NCI-H2029 treated with DMSO at 0.1 percent for 48 hours (cell line): ENCODE measurements around the gene APOM.

Experiments used
- DNase-seq: peaks from one replicate; lab custom pipeline; 2025; lab: John Stamatoyannopoulos, UW

APOM gene

DNA sequence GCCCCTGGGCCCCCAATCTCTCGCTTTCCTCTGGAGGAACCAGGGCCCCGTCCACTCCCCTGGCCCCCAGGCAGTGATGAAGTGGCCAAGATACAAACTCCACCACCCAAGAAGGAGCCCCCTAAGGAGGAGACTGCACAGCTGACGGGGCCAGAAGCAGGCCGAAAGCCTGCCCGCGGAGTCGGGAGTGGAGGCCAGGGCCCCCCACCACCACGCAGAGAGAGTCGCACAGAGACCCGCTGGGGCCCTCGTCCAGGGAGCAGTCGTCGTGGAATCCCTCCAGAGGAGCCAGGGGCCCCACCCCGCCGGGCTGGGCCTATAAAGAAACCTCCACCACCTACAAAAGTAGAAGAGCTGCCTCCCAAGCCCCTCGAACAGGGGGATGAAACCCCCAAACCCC, 24.5 kb upstream of the APOM start:
- no peak for DNase-seq

DNA sequence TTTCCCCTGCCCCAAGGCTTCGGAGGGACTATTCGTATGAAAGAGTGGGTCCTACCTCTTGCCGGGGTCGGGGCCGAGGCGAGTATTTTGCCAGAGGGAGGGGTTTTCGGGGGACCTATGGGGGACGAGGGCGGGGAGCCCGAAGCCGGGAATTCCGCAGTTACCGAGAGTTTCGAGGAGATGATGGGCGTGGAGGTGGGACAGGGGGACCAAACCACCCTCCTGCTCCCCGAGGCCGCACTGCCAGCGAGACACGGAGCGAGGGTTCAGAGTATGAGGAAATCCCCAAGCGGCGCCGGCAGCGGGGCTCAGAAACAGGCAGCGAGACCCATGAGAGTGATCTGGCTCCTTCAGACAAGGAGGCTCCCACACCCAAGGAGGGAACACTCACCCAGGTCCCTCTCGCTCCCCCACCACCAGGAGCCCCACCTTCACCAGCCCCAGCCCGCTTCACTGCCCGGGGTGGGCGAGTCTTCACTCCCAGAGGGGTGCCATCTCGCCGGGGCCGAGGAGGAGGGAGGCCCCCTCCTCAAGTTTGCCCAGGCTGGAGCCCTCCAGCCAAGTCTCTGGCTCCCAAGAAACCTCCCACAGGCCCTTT, 23.9 kb upstream of the APOM start:
- no peak for DNase-seq

DNA sequence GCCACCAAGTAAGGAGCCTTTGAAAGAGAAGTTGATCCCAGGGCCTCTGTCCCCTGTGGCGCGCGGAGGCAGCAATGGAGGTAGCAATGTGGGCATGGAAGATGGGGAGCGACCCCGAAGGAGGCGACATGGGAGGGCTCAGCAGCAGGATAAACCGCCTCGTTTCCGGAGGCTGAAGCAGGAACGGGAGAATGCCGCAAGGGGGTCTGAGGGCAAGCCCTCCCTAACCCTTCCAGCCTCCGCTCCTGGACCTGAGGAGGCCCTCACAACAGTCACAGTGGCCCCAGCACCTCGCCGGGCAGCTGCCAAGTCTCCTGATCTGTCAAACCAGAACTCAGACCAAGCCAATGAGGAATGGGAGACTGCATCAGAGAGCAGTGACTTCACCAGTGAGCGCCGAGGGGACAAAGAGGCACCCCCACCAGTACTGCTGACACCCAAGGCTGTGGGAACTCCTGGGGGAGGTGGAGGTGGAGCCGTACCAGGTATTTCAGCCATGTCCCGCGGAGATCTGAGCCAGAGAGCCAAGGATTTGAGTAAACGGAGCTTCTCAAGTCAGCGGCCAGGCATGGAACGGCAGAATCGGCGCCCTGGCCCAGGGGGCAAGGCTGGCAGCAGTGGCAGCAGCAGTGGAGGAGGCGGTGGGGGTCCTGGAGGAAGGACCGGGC, 23.3 kb upstream of the APOM start:
- DNase-seq, result no peak

DNA sequence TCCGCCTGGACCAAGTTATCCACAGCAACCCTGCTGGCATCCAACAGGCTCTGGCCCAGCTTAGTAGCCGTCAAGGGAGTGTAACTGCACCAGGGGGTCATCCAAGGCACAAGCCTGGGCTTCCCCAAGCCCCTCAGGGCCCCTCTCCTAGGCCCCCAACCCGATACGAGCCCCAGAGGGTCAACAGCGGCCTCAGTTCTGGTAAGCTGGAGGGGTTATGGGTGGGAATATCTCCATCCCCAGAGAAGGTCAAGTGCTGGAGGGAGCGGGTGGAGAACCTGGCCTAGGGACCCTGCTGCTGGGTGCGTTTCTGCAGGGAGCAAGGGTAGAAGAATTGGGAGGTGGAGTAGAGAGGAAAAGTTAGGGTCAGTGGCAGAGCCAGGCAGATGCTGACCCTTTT, 22.2 kb upstream of the APOM start:
- no peak for DNase-seq

DNA sequence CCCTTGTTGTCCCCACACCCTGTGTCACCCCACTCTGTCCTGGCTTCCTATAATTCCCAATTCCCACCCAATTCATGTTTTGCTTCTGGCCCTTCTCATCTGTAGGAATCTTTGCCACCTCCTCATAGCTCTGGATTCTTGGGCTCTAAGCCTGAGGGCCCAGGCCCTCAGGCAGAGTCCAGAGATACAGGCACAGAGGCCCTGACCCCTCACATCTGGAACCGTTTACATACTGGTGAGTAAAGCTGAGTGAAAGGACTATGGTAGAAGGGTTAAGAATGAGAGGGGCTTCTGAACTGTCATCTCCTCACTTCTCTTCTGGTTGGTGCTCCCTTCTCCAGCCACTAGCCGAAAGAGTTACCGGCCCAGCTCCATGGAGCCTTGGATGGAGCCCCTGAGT, 21.6 kb upstream of the APOM start:
- no peak for DNase-seq

DNA sequence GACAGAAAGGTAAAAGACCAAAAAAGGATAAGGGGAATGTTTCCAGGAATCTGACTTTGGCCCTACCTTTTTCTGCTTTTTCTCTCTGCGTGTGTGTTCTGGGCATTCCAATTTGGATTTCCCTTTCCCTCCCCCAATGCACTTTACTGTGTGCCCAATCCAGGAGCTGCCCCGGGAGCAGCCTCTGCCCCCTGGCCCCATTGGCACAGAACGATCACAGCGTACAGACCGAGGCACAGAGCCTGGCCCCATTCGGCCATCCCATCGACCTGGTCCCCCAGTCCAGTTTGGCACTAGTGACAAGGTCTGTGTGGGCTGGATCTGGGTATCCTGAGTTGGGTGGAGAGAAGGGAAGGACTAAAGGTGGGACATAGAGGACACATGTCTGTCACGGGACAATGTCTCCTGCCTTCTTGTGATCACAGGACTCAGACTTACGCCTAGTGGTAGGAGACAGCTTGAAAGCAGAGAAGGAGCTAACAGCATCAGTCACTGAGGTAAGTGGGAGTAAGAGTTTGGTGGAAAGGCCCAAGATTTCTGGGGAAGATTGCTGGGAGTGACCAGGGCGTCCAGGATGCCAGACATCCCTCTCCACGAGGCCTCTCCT, 20.6 kb upstream of the APOM start:
- no peak for DNase-seq

DNA sequence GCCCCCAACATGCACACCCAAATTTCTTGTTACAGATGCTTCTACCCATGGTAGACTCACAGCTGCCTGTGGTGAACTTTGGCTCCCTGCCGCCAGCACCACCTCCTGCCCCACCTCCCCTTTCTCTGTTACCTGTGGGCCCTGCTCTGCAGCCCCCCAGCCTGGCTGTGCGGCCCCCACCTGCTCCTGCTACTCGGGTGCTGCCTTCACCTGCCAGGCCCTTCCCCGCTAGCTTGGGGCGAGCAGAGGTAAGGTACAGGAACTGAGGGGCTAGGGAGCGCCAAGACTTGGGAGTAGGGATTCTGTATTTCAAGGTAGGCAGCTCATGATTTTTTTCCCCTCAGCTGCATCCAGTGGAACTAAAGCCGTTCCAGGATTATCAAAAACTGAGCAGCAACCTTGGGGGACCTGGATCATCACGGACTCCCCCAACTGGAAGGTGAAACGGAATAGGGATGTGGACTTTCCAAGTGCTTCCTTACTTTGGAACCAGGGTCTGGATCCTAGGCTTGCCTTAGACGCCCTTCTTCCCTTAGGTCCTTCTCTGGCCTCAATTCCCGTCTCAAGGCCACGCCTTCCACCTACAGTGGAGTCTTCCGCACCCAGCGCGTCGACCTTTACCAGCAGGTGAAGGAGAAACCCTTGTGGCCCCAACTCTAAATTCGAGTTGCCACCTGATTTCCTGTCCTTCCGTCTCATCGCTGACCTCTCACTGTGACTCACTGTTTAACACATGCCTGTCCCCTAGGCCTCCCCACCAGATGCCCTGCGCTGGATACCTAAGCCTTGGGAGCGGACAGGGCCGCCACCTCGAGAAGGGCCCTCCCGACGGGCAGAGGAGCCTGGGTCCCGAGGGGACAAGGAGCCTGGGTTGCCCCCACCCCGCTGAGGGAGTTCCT, 18.7 kb upstream of the APOM start:
- DNase-seq, result no peak

DNA sequence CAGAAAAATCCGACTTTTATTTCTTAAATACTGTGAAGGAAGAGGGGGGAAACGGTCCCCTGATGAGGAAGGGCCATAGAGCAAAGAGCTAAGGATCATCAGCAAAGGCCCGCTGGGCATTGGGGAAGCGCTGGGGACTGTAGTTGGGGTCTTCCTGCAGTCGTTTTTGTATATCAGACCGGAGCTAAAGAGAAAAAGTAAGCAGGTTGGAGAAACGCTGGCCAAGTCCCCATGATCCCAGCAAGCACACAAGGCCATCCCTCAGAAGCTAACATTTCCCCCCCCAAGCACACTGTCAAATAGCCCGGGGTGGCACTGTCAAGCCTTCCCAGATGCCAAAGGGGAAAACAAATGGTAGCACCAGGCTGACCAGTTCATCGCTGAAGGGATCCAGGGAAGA, 16.7 kb upstream of the APOM start:
- no peak for DNase-seq

DNA sequence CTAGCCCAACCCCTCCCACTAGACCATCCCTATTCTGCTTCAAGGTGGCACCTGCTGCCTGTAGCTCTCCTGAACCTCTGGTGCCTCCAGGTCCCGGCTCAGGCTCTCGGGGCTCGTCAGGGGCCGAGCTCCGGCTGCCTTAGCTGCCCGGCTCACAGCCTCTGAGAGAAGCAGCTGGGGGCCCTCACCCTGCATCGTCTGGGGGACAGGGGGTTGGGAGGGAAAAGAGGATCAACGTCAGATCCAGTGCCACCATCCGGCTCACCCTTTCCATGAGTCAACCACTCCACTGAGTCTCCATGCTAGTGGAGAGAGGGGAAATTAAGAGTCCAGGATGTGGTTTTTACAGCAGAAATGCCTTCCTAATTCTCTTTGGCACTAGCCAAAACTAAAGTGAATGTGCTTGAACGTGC, 16.2 kb upstream of the APOM start:
- no peak for DNase-seq

DNA sequence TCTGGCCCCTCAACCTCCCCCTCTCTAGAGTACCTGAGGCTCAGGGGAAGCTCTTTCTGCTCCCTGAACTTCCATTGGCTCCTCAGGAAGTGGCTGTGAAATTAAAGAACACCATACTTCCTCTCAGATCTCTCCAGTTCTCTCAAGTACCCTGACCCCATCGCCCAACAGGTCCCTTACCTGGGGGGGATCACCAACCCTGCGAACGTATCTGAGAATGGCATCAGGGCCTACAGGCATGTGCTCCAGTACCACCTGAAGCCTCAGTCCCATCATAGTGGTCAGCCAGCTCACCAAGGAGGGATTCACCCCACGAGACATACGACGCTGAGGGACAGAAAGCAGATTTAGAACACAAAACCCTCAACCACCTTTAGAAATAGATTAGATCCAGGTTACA, 15.1 kb upstream of the APOM start:
- DNase-seq, result no peak

DNA sequence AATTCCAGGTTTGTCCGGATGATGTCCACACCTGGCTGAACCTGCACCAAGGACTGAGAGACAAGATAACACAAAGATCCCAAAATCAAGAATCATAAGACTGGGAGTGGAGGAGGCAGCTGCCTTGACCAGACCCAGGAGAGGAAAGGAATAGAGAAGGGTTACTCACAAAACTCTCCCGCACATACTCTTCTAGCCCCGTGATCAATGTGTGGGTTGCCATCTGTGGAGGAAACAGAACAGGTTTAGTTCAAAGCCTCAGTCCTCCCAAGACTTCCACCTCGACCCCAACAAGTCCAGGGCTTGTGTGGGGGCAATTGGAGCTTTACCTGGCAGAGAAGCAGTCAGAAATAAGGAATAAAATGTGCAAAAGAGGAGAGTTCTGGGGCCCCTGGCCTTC, 14.3 kb upstream of the APOM start:
- no peak for DNase-seq

DNA sequence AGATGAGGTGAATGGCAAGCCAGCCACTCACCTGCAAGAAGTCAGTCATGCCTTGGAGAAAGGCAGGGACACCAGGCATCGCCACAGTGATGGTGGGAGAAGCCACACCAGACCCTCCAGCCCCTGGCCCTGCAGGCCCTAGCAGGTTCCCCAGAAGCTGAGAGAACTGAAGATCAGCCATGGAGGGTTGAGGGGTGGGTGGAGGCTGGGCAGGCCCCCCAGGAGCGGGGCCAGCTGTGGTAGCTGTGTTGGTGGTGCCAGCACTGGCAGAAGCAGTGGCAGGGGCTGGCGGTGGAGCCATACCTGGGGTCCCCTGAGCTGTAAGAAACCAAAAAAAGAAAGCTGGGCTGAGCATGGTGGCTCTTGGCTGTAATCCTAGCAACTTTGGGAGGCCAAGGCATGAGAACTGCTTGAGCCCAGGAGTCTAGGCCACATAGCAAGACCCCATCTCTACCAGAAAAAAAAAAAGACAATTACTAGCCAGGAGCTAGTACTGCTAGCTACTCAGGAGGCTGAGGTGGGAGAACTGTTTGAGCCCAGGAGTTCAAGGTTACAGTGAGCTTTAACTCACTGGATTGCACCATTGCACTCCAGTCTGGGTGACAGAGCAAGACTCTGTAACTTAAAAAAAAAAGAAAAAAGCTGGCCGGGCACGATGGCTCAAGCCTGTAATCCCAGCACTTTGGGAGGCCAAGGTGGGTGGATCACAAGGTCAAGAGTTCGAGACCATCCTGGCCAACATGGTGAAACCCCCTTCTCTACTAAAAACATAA, 12.7 kb upstream of the APOM start:
- DNase-seq, result no peak

DNA sequence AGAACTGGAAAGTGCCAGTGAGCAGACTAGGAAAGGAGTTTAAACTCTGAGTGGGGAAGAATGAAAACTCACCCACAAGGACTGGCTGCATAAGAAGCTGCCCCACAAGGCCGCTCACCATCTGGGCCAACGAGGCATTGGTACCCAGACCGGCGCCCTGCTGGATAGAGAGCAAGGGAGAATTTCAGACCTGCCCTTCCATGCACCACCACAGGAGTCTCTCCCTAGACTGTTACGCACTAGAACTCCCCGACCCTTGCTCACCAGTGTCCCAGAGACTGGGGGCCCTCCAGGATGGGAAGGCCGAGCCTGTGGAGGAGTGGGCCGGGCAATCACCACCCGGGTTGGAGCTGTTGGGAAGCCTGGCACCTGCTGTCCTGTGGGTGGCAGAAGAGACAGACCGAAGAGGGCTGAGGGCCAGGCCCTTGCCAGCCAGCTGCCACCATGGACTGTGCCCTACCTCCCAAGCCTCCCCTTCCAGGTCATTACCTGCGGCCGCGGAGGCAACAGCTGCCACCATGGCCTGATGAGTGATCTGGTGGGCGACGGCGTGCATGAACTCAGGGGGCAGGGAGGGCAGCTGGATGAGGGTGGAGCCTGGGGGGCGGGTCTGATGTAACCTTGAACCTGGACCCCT, 11.8 kb upstream of the APOM start:
- no peak for DNase-seq

DNA sequence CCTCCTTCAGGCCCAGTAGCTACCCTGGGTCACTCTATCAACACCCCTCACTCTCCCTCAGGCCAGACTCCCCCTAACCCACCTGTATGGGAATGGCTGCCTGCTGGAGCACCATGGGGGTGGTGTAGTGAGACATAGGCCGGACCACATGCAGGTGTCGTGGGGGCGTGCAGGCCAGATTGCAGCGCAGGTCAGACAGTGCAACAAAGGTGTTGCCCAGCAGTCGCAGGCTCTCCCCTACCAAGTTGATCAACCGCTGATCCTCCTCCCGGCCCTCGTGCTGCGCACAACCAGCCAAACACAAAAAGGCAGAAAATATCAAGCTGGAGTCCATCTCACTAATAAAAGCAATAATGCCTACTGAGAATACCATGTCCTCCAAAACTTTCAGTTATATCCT, 10.4 kb upstream of the APOM start:
- no peak for DNase-seq

DNA sequence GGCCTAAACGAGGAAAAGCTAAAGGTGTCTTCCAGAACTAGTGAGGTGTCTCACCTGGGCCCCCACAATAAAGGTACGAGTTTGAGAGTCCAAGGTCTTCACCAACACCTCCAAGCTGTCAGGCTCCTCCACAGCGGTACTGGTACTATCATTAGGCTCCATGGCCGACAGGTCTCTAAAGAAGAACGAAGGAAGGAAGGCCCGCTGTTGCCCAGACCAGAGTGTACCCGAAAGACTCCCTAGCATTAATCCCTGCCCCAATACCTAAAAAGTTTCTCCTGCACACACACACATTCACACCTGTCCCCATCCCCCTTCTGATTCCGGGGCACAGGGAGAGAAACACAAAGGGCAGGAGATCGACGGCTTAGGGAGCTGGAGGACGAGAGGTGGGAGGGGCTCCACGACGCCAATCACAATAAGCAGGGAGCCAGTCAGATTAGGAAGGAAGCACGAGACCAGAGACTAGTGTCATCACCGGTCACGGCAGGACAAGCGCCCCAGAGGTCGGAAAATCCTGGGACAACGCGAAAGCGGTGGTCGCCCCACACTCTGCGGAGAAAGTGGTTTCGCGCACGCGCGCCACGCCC, 4.0 kb upstream of the APOM start:
- peak; percentile 74 for DNase-seq

DNA sequence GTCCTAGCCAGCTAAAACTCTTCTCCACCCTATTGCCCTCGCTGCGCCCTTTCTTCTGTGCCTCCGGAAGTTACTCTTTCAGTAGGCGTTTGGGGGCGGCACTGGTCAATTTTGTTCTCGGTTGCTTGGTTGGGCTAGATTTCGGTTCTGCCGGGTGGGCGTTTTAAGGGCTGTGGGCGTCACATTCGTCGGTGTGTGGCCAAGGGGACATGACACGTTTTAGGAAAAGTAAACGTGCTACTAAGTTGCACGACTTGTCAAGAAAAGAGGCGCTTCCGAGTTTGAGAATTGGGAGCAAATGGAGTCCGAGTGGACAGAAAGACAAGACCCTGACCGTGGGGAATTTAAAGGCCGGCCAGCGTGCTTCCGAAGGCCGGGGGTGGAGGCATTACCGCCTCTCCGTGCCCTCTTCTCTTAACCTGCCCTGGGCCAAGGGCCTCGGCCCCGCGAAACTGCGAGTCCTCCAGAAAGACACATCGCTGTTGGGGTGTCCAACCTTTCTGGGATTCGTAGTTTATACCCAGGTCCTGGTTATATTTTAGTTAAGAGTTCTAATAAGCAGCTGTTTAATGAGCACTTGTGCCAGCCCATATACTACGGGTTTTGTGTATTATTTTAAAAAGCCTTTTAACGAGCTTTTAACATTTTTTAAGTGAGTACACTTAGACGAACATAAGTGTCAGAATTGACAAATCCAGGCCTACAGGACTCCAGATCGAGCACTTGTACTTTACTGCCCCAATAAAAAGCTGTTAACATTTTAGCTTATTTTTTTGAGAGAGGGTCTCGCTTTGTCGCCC, 2.6 kb upstream of the APOM start:
- no peak for DNase-seq

DNA sequence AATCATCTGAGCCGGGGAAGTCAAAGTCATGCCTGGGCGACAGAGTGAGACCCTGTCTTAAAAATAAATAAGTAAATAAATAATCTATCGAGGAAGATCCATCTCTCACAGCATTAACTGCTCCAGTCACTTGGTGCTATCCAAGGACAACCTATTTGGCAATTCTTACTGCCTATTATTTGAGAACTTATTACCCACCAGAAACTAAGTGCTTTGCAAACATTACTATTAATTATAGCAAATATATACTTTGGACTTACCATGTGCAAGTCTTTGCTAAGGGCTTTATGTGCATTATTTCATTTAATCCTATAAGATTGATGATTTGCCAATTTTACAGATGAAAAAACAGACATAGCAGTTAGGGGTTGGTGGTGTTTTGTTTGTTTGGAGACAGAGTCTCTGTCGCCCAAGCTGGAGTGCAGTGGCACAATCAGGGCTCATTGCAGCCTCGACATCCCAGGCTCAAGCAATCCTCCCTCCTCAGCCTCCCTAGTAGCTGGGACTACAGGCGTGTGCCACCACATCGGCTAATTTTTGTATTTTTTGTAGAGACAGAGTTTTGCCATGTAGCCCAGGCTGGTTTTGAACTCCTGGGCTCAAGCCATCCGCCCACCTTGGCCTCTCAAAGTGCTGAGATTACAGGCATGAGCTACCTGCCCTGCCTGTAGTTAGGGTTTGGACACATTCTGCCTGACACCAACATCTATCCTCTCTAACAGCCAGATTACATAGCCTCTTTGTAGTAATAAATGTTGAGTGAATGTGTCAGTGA, 933 bp upstream of the APOM start:
- no peak for DNase-seq

DNA sequence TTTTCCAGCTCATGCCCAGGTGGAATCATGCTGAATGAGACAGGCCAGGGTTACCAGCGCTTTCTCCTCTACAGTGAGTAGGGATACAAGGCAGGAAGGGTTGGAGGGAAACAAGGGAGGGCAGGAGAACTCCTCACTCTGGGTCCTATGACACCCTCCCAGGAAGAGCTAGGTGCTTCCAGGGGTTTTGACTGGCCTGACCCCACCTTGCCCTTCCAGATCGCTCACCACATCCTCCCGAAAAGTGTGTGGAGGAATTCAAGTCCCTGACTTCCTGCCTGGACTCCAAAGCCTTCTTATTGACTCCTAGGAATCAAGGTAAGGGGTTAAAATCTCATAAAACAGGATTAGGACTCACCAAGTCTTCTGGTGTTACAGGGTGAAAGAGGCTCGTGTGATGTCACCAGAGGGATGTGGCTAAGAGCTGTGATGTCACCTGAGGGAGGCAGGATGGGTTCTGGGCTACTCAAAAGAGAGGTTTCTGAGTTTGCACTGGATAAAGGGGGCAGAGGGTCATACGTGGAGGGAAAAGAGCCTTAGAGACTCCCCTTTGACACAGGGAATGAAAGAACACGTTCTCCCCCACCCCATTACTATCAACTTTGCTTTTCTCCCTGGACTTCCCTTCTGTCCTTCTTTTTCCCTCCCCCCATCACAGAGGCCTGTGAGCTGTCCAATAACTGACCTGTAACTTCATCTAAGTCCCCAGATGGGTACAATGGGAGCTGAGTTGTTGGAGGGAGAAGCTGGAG, 1.9 kb downstream of the APOM start:
- DNase-seq, result no peak

DNA sequence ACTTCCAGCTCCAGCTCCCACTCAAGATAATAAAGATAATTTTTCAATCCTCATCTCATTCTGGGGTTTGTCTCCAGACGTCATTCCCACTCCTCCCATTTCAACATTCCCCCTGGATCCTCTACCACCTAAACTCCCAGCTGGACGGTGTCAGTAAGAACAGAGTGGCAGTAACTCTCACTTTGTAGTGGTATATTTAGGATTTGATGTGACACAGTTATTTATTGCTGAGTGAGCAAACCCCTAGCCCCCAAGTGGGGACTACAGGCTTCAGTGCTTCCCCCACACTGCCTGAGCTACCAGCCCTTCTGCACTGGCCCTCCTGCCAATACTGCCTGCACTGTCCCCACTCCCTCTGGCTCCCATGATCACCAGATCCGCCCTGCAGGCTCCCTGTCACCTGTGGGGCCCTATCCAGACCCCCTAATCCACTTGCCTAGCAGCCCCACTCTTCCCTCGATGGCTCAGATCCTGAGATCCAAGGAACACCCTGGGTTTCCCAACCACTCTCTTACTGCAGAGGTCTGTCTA, 2.5 kb downstream of the APOM start:
- DNase-seq, result no peak
